Activated effector memory CD4-positive, alpha-beta T cell treated with Interleukin-2 at 50 U/mL for 16 hours (primary cell): ENCODE measurements around the gene HTATIP2.
"Not testable (repeated sequence)": the region's sequence is repeated elsewhere in the genome, so short reads cannot be mapped to it uniquely, and the experiment has no call there.

Experiments used
- DNase-seq: peaks from one replicate; pipeline ENCODE4 v3.0.0-alpha.2; 2020

Gene HTATIP2

GRCh38 chr11:20363500-20364340 is at the start of gene HTATIP2:
HTATIP2 (plus strand) TSS chr11:20363714; CDS start chr11:20364238, 524 bp downstream.
- peak; percentile 66 for DNase-seq

- no peak for DNase-seq
Measured at GRCh38 chr11:20315800-20316199, 47.7 kb upstream of the HTATIP2 start.

- no peak for DNase-seq
Measured at GRCh38 chr11:20321177-20321576, 42.3 kb upstream of the HTATIP2 start.

GRCh38 chr11:20327377-20327935 is 36.1 kb upstream of the HTATIP2 start:
- no peak for DNase-seq

GRCh38 chr11:20336056-20336455 is 27.5 kb upstream of the HTATIP2 start:
- DNase-seq, result no peak

GRCh38 chr11:20337526-20338154 is 25.9 kb upstream of the HTATIP2 start:
- no peak for DNase-seq

- DNase-seq, result no peak
Measured at GRCh38 chr11:20342347-20343141, 21.0 kb upstream of the HTATIP2 start.

- DNase-seq, result no peak
Measured at GRCh38 chr11:20351136-20351535, 12.4 kb upstream of the HTATIP2 start.

GRCh38 chr11:20351751-20352262 is 11.7 kb upstream of the HTATIP2 start:
- no peak for DNase-seq

GRCh38 chr11:20353829-20354434 is 9.6 kb upstream of the HTATIP2 start:
- no peak for DNase-seq

- DNase-seq, result peak; percentile 6
Measured at GRCh38 chr11:20355221-20356219, 8.0 kb upstream of the HTATIP2 start.

GRCh38 chr11:20357150-20357549 is 6.4 kb upstream of the HTATIP2 start:
- no peak for DNase-seq

GRCh38 chr11:20360650-20361049 is 2.9 kb upstream of the HTATIP2 start:
- no peak for DNase-seq

- no peak for DNase-seq
Measured at GRCh38 chr11:20362481-20362880, 1.0 kb upstream of the HTATIP2 start.

- no peak for DNase-seq
Measured at GRCh38 chr11:20363149-20363499, 390 bp upstream of the HTATIP2 start.

GRCh38 chr11:20364341-20364792 is 853 bp downstream of the HTATIP2 start:
- no peak for DNase-seq

- not testable (repeated sequence) for DNase-seq
Measured at GRCh38 chr11:20365465-20365864, 2.0 kb downstream of the HTATIP2 start.

- DNase-seq, result peak; percentile 13
Measured at GRCh38 chr11:20367313-20367948, 3.9 kb downstream of the HTATIP2 start.

GRCh38 chr11:20368438-20368837 is 4.9 kb downstream of the HTATIP2 start:
- no peak for DNase-seq

GRCh38 chr11:20369826-20370225 is 6.3 kb downstream of the HTATIP2 start:
- DNase-seq, result no peak
